ENCODE measurements around the gene PRSS33. TPM values are rescaled to one million over a fixed set of nuclear protein-coding genes. Genes with fewer than 3 reads are reported as not detected.

PRSS33 gene
- total and polyA plus RNA-seq, 10 donors = 0.03 to 0.67 (median 0.32) TPM; not detected in 7

DNA sequence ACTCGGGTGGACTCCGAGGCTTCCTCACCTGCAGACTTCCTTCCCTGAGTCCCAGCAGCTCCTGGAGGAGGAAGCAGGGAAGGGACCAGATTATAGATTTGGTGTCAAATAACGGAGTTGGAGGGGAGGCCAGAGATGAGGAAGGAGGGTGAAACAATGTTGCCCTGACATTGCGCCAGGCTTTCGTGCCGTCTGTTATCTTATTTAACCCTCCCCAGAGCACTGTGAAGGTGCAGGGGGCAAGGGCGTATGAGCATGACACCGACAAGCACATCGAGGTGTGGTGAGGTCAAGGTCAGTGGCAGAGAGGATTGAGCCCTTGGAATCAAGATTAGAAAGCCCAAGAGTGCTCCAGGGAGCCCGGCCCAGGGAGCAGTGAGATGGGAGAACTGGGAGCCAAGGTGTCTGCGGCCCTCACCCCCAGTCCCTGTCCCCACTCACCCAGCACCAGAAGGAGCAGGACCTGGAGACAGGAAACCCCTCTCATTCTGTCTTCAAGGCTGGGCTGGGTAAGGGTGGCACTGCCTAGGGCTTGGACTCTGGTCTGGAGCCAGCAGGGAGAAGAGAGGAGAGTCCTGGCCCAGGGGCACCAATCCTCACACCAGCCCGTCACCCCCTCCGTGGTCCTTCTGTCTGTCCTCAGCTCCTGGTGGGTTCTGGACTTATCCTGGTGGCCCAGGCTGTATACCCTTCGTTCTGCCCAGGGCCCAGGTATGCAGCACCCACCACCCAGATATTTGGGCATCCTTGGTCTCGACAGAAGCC, 1.1 kb downstream of the PRSS33 start:
- intact Hi-C loops (cut with DNase I; ENCODE audit: low total_unique reads) = no loop called here
- Histone ChIP-seq H3K4me3 (peak overlapping the region in 3 of 8 donors; percentile 42 to 78 (median 42)), H3K4me1 (peaks cover 5 to 21% (median 17%) of the 10 kb centered on the region in 6 donors), H3K9me3 (no peaks in the 10 kb centered on the region), H3K27ac (no peak overlapping the region), H3K36me3 (no peaks in the 10 kb centered on the region), H3K27me3 (replicated peaks in 1 of 7) (peaks cover 0 to 65% (median 48%) of the 10 kb centered on the region in 7 donors)
- 54 to 60% (median 57%) methylated on average over 15 of the region's 15 CpGs for WGBS, 5 donors
- no peak for TF ChIP-seq POLR2AphosphoS5 (IDR thresholded peaks at IDR 0.05)
- TF ChIP-seq, protein P1, sequence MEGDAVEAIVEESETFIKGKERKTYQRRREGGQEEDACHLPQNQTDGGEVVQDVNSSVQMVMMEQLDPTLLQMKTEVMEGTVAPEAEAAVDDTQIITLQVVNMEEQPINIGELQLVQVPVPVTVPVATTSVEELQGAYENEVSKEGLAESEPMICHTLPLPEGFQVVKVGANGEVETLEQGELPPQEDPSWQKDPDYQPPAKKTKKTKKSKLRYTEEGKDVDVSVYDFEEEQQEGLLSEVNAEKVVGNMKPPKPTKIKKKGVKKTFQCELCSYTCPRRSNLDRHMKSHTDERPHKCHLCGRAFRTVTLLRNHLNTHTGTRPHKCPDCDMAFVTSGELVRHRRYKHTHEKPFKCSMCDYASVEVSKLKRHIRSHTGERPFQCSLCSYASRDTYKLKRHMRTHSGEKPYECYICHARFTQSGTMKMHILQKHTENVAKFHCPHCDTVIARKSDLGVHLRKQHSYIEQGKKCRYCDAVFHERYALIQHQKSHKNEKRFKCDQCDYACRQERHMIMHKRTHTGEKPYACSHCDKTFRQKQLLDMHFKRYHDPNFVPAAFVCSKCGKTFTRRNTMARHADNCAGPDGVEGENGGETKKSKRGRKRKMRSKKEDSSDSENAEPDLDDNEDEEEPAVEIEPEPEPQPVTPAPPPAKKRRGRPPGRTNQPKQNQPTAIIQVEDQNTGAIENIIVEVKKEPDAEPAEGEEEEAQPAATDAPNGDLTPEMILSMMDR (IDR thresholded peaks at IDR 0.05 in 8 of 11, conservative IDR thresholded peaks at IDR 0.05 in 3 of 11) = no peak
- peak; percentile 54 for DNase-seq

DNA sequence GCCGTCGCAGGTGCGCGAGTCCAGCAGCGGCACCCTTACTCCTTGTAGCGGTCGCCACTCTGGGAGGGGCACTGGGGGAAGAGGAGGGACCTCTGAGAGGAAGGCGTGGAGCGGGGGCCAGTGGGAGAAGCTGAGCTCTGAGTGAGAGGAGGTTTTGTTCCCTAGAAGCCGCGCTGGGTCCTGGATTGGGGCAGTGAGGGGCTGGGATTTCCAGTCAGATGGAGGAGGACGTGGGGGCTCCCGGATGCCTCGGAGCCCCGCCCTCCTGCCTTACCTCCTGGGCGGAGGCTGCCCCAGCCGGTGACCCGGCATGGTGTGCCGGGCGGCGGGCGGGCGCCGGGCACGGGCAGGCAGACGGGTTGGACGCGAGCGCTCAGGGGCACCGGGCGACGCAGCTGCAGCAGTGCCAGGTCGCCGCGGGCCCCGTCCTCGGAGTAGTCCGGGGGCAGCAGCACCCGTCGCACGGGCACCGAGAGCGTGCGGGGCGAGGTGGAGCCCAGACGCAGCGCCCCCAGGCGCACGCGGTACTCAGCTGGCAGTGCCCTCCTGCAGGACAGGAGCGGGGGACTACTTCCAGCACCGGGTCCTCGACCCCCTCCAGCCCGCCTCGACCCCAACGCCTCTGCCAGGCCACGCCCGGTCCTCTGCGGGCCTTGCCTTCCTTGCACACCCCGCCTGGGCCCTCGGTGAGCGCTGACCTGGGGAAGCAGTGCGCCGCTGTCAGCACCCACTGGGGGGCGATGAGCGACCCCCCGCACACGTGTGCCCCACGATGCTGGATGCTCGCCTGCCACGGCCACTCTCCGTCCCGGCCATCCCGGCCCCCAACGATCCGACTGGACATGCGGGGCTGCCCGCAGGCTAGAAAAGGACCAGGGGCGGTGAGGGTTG, 2.0 kb downstream of the PRSS33 start:
- TF ChIP-seq POLR2A (IDR thresholded peaks at IDR 0.05) (no peak), POLR2AphosphoS5 (IDR thresholded peaks at IDR 0.05) (peak in 1 of 3 donors; percentile 16)
- TF ChIP-seq, protein P1 (IDR thresholded peaks at IDR 0.05 in 8 of 11, conservative IDR thresholded peaks at IDR 0.05 in 3 of 11) = peak in 2 of 11 experiments; percentile 7 to 29

DNA sequence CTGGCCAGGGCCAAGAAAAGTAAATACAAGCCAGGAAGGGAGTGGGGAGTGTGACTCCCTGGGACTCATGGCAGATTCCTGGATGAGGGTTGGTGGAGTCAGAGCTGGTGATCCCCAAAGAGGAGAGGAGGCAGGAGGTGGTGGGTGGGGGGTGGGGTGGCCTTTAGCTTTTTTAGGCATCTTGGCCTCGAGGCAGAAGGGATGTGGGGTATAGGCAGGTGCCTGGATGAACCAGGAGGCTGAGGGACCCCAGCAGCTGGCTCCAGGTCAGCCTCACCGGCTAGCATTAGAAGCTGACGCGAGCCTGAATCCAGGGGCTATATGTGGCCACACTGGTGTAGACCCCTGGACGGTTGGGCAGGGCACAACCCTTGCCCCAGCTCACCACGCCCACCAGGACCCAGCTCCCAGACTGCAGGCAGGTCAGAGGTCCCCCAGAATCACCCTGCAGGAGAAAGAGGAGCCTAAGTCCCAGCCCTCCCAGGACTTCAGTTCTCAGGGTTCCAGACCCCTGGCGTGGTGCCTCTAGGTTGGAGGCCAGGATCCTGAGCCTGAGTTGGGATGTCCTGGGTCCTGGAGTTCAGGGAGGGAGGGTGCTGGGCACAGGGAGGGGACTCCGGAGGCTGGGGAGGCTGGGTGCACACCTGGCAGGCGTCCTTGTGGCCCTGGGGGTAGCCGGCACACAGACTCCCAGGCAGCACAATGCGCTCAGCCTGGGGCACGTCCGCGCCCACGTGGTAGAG, 2.8 kb downstream of the PRSS33 start:
- H3K27me3 ChIP-seq (replicated peaks in 1 of 7) = peaks cover 0 to 51% (median 38%) of the 10 kb centered on the region in 7 donors
- H3K4me3 ChIP-seq = peak overlapping the region; percentile 38 to 78 (median 43)
- peaks cover 5 to 23% (median 17%) of the 10 kb centered on the region in 6 donors for H3K4me1 ChIP-seq
- intact Hi-C loops (cut with DNase I; ENCODE audit: low total_unique reads) = no loop called here
- H3K36me3 ChIP-seq = no peaks in the 10 kb centered on the region
- WGBS, 5 donors = 56 to 62% (median 58%) methylated on average over 12 to 15 of the region's 15 CpGs
- no peaks in the 10 kb centered on the region for H3K9me3 ChIP-seq
- DNase-seq = no peak
- no peak overlapping the region for H3K27ac ChIP-seq
- no peak for TF ChIP-seq POLR2A (IDR thresholded peaks at IDR 0.05)
- no peak for TF ChIP-seq POLR2AphosphoS5 (IDR thresholded peaks at IDR 0.05)
- TF ChIP-seq, protein P1 (IDR thresholded peaks at IDR 0.05 in 8 of 11, conservative IDR thresholded peaks at IDR 0.05 in 3 of 11) = no peak

More for the DNA sequence above, 2.0 kb downstream of the PRSS33 start:
- H3K4me1 ChIP-seq = peaks cover 5 to 21% (median 17%) of the 10 kb centered on the region in 6 donors
- peak overlapping the region; percentile 38 to 78 (median 43) for H3K4me3 ChIP-seq
- DNase-seq = peak; percentile 80
- H3K9me3 ChIP-seq = no peaks in the 10 kb centered on the region
- intact Hi-C loops (cut with DNase I; ENCODE audit: low total_unique reads) = no loop called here
- WGBS, 5 donors = 14 to 20% (median 18%) methylated on average over 35 to 79 of the region's 79 CpGs
- H3K36me3 ChIP-seq = no peaks in the 10 kb centered on the region
- peaks cover 0 to 56% (median 39%) of the 10 kb centered on the region in 7 donors for H3K27me3 ChIP-seq (replicated peaks in 1 of 7)
- no peak overlapping the region for H3K27ac ChIP-seq

Data from spleen (tissue), 11 donors.